Heart right ventricle (tissue), 16 donors: ENCODE measurements around the gene CCDC71. TPM values are rescaled to one million over a fixed set of nuclear protein-coding genes. Genes with fewer than 3 reads are reported as not detected.

Source experiments
- ATAC-seq, 8 donors: fragments of 200-7000 bp; cut with Tn5 transposase; one replicate each; pipeline ENCODE4 v1.9.1; 2020; ENCODE audit warnings: mild to moderate bottlenecking in 8 of 8, moderate library complexity in 8 of 8, moderate number of reproducible peaks in 1 of 8
- DNase-seq, 2 donors: peaks; one replicate each; pipeline ENCODE4 v3.0.0-alpha.2; 2020
- H3K27ac ChIP-seq, 10 donors: fragments of 200-600 bp; sonication (generic) in 2 of 10; one replicate each; pipeline versions ENCODE4 v1.5.0 to v1.8.0; 2020 to 2022; ENCODE audit warnings: mild to moderate bottlenecking in 3 of 10
- H3K27me3 ChIP-seq, 7 donors: fragments of 200-600 bp; one replicate each; pipeline ENCODE4 v1.8.0; 2021 to 2022; ENCODE audit warnings: mild to moderate bottlenecking in 2 of 7
- H3K36me3 ChIP-seq, 9 donors: fragments of 200-600 bp; sonication (generic) in 1 of 9; one replicate each; pipeline versions ENCODE4 v1.5.0 to v1.8.0; 2020 to 2022; ENCODE audit warnings: mild to moderate bottlenecking in 2 of 9
- H3K4me1 ChIP-seq, 9 donors: fragments of 200-600 bp; sonication (generic) in 1 of 9; one replicate each; pipeline versions ENCODE4 v1.5.0 to v1.8.0; 2020 to 2022; ENCODE audit warnings: mild to moderate bottlenecking in 4 of 9
- H3K4me3 ChIP-seq, 10 donors: fragments of 200-600 bp; sonication (generic) in 2 of 10; one replicate each; pipeline versions ENCODE4 v1.5.0 to v1.8.0; 2020 to 2022; ENCODE audit warnings: mild to moderate bottlenecking in 7 of 10, moderate library complexity in 2 of 10
- H3K9me3 ChIP-seq, 11 donors: fragments of 200-600 bp in 10 of 11; sonication (generic) in 2 of 11; one replicate each; pipeline versions ENCODE4 v1.5.0 to v1.8.0; 2013 to 2022; ENCODE audit warnings: mild to moderate bottlenecking in 2 of 11, control low read depth in 1 of 11, moderate library complexity in 1 of 11
- WGBS, 2 donors: extraction: QIAGEN DNeasy Blood & Tissue Kit; methylation state at CpG; one replicate each; pipeline ENCODE4 v1.1.7; 2013; ENCODE audit warnings: inconsistent platforms in 1 of 2; 5-methylcytosine and 5-hydroxymethylcytosine counted together
- intact Hi-C, 10 donors: fragments of 100-400 bp; cut with DNase I; formaldehyde crosslinking; loops; one replicate each; pipeline versions ENCODE4 v1.11.1 to v1.14.2; 2022
- polyA plus RNA-seq, 2 donors: library from polyadenylated mRNA; stranded (reverse); fragments of 200-250 nt; gene quantifications; one replicate each; pipeline ENCODE4 v1.2.3, GENCODE V29; 2013
- total RNA-seq, 10 donors: library from RNA; stranded (reverse); fragmentation: NEBNext Ultra II Directional in 3 of 10; extraction: Animal tissue kit (Norgen Biotek cat#: 25700) in 3 of 10; gene quantifications; one replicate each; pipeline versions ENCODE4 v1.2.1 to v1.2.4, GENCODE V29; 2021 to 2023
- TF ChIP-seq, protein P1 (sequence below), 9 donors: fragments of 200-600 bp; sonication (generic) in 2 of 9; IDR thresholded peaks; one replicate each; pipeline versions ENCODE4 v1.5.0 to v1.8.0; 2021 to 2022; ENCODE audit warnings: antibody characterized with exemption in 9 of 9, mild to moderate bottlenecking in 5 of 9, moderate library complexity in 1 of 9
- donor health status: Arrhythmogenic right ventricular cardiomyopathy.
- donor health status: ischemic (EF 13 %, LVEDD 7.1; RV severe dilation, severe dysfunction).
- donor health status: healthy with polysubstance abuse.
- donor health status: DM: no; HTN: yes; CAD: no.
- donor health status: DM: no; HTN: no; CAD: no.
- donor health status: ischemic (EF 25% LVEDD 6.9; RV normal size, moderate dysfunction).
- donor health status: ischemic (EF 25% LVEDD 5.7; RV mildly dilated, moderate dysfunction).
- donor health status: healthy.
- donor health status: DM: yes; HTN: yes; CAD: no.
- donor health status: Ischemic cardiomyopathy.
- donor health status: ischemic (EF 35%, LVEDD 5.7; RV mildly dilated, moderate dysfunction).
- donor health status: nonischemic (EF 11% LVEDD 7.7; RV severe dilation, severe dysfunction).
- donor health status: DM: yes; HTN: yes; CAD: no.
- donor health status: PGD.
- donor health status: ischemic (EF 29% LVEDD 5.4; RV normal size, mild dysfunction).
- donor health status: nonischemic (EF 23%, LVEDD 6.1; RV moderate dilation, normal function).

CCDC71 gene
- total and polyA plus RNA-seq, 12 donors = 7.2 to 16.9 (median 12.3) TPM

GRCh38 chr3:49171119-49171774 lies 5.1 kb upstream of the CCDC71 start, which contains the start of gene KLHDC8B:
KLHDC8B (plus strand) TSS chr3:49171598; CDS start chr3:49172770, 1,172 bp downstream.
- peak; percentile 86 to 93 (median 91) for ATAC-seq
- peak within 1 kb of the TSS; percentile 42 to 100 (median 84) for H3K4me3 ChIP-seq
- H3K36me3 ChIP-seq = peaks cover 0 to 24% (median 17%) of the 10 kb centered on the region in 9 donors

GRCh38 chr3:49170744-49171118 lies 4.6 kb upstream of the CCDC71 start:
- peak overlapping the region; percentile 81 to 100 (median 94) for H3K27ac ChIP-seq
- H3K27me3 ChIP-seq = no peaks in the 10 kb centered on the region
- DNase-seq = no peak
- ATAC-seq = no peak
- WGBS, 2 donors = 6 to 15% methylated on average over 1 of the region's 1 CpG
- H3K4me1 ChIP-seq = peaks cover 22 to 58% (median 53%) of the 10 kb centered on the region in 9 donors
- TF ChIP-seq, protein P1, sequence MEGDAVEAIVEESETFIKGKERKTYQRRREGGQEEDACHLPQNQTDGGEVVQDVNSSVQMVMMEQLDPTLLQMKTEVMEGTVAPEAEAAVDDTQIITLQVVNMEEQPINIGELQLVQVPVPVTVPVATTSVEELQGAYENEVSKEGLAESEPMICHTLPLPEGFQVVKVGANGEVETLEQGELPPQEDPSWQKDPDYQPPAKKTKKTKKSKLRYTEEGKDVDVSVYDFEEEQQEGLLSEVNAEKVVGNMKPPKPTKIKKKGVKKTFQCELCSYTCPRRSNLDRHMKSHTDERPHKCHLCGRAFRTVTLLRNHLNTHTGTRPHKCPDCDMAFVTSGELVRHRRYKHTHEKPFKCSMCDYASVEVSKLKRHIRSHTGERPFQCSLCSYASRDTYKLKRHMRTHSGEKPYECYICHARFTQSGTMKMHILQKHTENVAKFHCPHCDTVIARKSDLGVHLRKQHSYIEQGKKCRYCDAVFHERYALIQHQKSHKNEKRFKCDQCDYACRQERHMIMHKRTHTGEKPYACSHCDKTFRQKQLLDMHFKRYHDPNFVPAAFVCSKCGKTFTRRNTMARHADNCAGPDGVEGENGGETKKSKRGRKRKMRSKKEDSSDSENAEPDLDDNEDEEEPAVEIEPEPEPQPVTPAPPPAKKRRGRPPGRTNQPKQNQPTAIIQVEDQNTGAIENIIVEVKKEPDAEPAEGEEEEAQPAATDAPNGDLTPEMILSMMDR (IDR thresholded peaks at IDR 0.05) = no peak
- no peaks in the 10 kb centered on the region for H3K9me3 ChIP-seq
- peak overlapping the region; percentile 42 to 100 (median 84) for H3K4me3 ChIP-seq
- peaks cover 0 to 19% (median 13%) of the 10 kb centered on the region in 9 donors for H3K36me3 ChIP-seq
- intact Hi-C loops = loop anchor here (1.0 to 10.0 kb wide), 14 partner anchors 38 to 279 kb away; partner anchors contain the start of genes C3orf62 (in 8 of the 10), USP4 (in 3 of the 10), LAMB2 (in 1 of the 10) and QRICH1 (in 1 of the 10)

More at GRCh38 chr3:49171119-49171774, 5.1 kb upstream of the CCDC71 start, which contains the start of gene KLHDC8B:
- DNase-seq = peak; percentile 91
- no peaks in the 10 kb centered on the region for H3K9me3 ChIP-seq
- WGBS, 2 donors = 1% methylated on average over 57 of the region's 57 CpGs
- no peaks in the 10 kb centered on the region for H3K27me3 ChIP-seq
- peak within 1 kb of the TSS; percentile 81 to 100 (median 94) for H3K27ac ChIP-seq
- TF ChIP-seq, protein P1 (IDR thresholded peaks at IDR 0.05) = peak; percentile 90 to 98 (median 97)
- H3K4me1 ChIP-seq = peaks cover 22 to 63% (median 55%) of the 10 kb centered on the region in 9 donors
- intact Hi-C loops = loop anchor here (1.0 to 10.0 kb wide), 14 partner anchors 39 to 278 kb away; partner anchors contain the start of genes C3orf62 (in 8 of the 10), USP4 (in 3 of the 10), LAMB2 (in 1 of the 10) and QRICH1 (in 1 of the 10)

GRCh38 chr3:49166752-49167556 lies 823 bp upstream of the CCDC71 start:
- no peak for ATAC-seq
- no peaks in the 10 kb centered on the region for H3K27me3 ChIP-seq
- intact Hi-C loops = loop anchor here in 3 of 10 donors (2.0 to 10.0 kb wide), 3 partner anchors 35 to 258 kb away; partner anchors contain the start of genes LAMB2 (in 2 of the 3), AMT (in 1 of the 3), NICN1 (in 1 of the 3) and QRICH1 (in 1 of the 3)

More at GRCh38 chr3:49166752-49167556, 823 bp upstream of the CCDC71 start:
- no peak for DNase-seq
- Histone ChIP-seq H3K4me3 (peak overlapping the region; percentile 43 to 94 (median 84)), H3K4me1 (peaks cover 3 to 35% (median 30%) of the 10 kb centered on the region in 9 donors), H3K9me3 (no peaks in the 10 kb centered on the region), H3K27ac (peak overlapping the region; percentile 74 to 97 (median 94)), H3K36me3 (peaks cover 0 to 28% (median 6%) of the 10 kb centered on the region in 9 donors)
- WGBS, 2 donors = 87 to 88% methylated on average over 6 of the region's 6 CpGs
- TF ChIP-seq, protein P1 (IDR thresholded peaks at IDR 0.05) = no peak
